Uterus (tissue), 2 donors: ENCODE results near the gene PLS1.
"Not testable (repeated sequence)": the region's sequence is repeated elsewhere in the genome, so short reads cannot be mapped to it uniquely, and the experiment has no call there.

ENCODE experiments used
- POLR2A ChIP-seq, 2 donors: fragments of 450-650 bp; IDR thresholded peaks; one replicate each; pipeline ENCODE4 v1.6.1; 2016; ENCODE audit warnings: antibody characterized with exemption in 2 of 2, mild to moderate bottlenecking in 1 of 2, moderate library complexity in 1 of 2
- TF ChIP-seq, protein P1 (sequence below), 4 experiments: fragments of 200-600 bp in 2 of 4; fragments of 450-650 bp in 2 of 4; sonication (generic) in 2 of 4; IDR thresholded peaks; one replicate each; pipeline ENCODE4 v1.5.1; 2016 to 2019; ENCODE audit warnings: antibody characterized with exemption in 4 of 4, mild to moderate bottlenecking in 2 of 4, moderate library complexity in 1 of 4

DNA sequence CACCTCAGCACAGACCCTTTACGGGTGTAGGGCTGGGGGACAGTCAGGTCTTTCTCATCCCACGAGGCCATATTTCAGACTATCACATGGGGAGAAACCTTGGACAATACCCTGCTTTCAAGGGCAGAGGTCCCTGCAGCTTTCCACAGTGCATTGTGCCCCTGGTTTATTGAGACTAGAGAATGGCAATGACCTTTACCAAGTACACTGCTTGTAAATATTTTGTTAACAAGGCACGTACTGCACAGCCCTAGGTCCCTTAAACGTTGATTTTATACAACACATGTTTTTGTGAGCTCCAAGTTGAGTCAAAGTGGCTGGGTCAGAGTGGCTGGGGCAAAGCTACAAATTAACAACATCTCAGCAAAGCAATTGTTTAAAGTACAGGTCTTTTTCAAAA lies 156.4 kb downstream of the PLS1 start:
- TF ChIP-seq, protein P1, sequence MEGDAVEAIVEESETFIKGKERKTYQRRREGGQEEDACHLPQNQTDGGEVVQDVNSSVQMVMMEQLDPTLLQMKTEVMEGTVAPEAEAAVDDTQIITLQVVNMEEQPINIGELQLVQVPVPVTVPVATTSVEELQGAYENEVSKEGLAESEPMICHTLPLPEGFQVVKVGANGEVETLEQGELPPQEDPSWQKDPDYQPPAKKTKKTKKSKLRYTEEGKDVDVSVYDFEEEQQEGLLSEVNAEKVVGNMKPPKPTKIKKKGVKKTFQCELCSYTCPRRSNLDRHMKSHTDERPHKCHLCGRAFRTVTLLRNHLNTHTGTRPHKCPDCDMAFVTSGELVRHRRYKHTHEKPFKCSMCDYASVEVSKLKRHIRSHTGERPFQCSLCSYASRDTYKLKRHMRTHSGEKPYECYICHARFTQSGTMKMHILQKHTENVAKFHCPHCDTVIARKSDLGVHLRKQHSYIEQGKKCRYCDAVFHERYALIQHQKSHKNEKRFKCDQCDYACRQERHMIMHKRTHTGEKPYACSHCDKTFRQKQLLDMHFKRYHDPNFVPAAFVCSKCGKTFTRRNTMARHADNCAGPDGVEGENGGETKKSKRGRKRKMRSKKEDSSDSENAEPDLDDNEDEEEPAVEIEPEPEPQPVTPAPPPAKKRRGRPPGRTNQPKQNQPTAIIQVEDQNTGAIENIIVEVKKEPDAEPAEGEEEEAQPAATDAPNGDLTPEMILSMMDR (IDR thresholded peaks at IDR 0.05) = not testable (repeated sequence)
- not testable (repeated sequence) for TF ChIP-seq POLR2A (IDR thresholded peaks at IDR 0.05)
